Measurements from ENCODE around the gene SORCS2.

SORCS2 gene

DNA sequence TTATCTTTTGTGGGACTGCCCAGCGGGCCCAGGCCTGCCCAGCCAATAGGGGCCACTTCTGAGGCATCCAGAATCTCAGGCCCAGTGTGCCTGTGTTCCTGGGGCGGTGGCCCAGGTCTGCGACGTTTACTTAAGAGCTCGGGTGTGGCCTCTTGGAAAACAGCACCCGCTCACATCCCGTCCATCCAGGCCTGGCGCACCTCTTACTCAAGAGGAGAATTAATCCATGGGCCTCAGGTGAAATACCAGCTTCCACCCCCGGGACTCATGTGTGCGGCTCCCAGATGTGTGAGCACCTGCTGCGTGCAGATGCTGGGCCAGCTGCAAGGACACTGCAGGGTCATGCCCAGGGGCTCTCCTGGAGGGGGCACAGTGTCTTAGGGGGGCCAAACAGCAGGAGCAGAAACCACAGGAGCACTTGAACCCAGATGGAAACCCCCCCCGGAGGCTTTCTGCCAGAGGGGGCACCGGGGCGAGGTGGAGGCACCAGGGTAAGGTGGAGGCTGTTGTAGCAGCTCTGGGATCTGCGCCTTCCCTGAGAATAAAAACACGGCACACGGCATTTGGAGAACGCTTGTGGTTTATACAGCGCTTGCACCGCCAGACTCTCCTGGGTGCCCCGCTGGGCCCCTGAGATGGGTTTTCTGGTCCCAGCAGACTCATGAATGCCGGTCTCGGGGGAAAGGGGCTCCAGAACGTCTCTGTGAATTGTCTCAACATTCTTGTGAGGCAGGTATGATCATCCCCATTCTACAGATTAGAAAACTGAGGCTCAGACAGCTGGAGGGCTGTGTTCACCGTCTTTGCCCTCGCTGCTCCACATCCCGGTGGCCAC is 239.6 kb downstream of the SORCS2 start:
- H3K27ac Mint-ChIP-seq, result no peak overlapping the region
- H3K4me1 Mint-ChIP-seq, result no peaks in the 10 kb centered on the region
- no peaks in the 10 kb centered on the region for H3K9me3 Mint-ChIP-seq
- no peaks in the 10 kb centered on the region for H3K27me3 Mint-ChIP-seq
- ATAC-seq, result no peak
- H3K4me3 Mint-ChIP-seq, result no peak overlapping the region
- H3K36me3 Mint-ChIP-seq, result no peaks in the 10 kb centered on the region

DNA sequence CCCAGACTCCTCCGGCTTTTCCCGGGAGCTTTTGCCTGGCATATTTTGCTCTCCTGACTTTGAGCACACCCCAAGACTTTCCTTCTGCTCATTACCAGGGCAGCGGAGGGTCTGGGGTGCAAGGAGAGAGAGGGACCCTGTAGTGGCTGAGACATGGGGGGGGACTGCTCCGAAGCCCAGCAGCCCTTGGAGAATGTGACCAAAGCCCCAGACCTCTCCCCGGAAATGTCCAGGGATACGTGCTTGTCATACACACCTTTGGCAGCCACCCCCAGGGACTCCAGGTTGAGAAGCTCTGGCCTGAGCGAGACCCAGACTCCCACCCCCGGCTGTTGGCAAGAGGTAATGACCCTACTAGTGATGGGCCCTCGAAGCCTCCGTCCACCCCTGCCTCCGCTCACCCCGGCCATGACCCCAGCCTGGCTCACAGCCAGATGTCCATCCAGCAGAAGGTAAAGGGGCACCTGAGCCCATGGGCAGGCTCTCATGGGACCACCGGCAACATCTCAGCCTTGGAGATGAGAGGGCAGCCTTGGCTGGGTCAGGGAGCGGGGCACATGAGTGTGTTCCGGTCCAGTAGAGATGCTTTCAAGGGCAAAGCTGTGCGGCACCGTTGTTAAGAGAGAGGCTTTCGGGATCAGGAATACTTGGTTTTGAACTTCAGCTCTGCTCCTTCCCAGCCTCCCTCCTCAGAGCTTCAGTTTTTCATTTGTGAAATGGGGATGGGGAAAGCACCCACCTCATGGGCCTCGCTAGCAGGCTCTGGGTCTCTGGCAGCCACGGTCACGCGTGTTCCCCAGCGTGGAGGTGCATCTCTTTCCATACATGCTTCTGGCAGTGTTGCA is 240.4 kb downstream of the SORCS2 start:
- H3K9me3 Mint-ChIP-seq, result no peaks in the 10 kb centered on the region
- no peaks in the 10 kb centered on the region for H3K27me3 Mint-ChIP-seq
- H3K4me3 Mint-ChIP-seq, result no peak overlapping the region

DNA sequence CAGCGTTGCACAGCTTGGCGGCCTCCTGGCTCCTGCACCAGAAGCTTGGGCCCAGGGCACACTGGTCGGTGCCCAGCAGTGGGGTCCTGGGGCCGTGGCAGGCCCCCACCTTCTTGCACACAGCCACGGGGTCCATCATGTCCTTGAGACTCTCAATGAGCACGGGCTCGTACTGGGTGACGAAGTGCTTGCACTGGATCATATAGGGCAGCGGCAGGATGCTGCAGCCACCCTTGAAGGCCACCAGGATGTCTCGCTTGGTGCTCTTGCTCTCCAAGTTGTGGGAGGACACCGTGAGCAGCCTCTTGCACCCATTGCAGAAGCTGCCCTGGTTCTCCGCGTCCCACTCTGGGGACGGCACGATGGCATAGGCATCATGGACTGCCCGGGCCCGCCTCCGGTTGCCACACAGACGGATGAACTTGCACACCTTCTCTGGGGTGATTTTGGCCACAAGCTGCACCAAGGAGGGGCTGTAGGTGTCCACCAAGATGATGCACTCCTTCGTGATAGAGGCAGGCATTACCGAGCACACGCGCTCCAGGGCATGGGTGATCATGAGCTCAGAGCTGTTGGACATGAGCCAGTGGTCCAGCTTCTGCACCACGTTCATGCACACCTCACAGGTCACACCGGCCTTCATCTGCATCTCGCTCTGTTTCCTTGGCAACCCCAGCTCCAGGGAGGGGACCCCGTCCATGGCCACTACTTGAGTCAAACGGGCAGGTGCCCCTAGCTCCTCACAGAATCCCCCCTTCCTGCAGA is 241.2 kb downstream of the SORCS2 start:
- Mint-ChIP-seq H3K9me3 (no peaks in the 10 kb centered on the region), H3K4me3 (no peak overlapping the region), H3K27ac (no peak overlapping the region), H3K36me3 (no peaks in the 10 kb centered on the region), H3K4me1 (no peaks in the 10 kb centered on the region), H3K27me3 (no peaks in the 10 kb centered on the region)
- ATAC-seq, result no peak

More for the DNA sequence above, 240.4 kb downstream of the SORCS2 start:
- no peak overlapping the region for H3K27ac Mint-ChIP-seq
- ATAC-seq, result no peak
- no peaks in the 10 kb centered on the region for H3K4me1 Mint-ChIP-seq
- H3K36me3 Mint-ChIP-seq, result no peaks in the 10 kb centered on the region

DNA sequence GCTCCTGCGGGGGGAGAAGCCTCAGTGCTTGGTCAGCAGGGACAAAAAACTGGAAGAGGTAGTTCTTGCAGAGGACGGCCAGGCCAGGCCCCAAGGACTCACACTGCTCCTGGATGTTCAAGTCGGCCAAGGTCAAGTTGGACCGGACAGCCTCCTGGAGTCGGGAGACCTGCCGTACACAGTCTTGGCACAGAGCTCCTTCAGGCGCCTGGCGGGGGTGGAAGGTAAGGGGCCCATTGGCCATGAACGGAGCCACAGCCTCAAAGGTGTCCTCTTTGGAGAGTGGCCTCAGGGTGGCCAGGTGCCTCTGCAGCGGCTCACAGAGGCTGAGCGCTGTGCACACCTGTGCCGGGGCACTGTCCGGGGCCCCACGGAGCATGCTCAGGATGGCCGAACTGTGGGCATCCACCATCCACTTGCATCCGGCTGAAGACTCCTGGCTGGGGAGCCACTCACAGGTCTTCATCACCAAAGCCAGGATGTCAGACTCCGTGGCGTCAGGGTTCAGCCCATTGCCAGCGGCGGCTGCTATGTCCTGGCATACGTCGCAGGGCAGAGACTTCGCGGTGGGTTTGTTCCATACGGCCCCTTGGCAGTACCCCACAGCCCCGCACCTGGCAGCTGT is 241.9 kb downstream of the SORCS2 start:
- Mint-ChIP-seq H3K4me1 (no peaks in the 10 kb centered on the region), H3K27ac (no peak overlapping the region), H3K27me3 (no peaks in the 10 kb centered on the region), H3K36me3 (no peaks in the 10 kb centered on the region), H3K9me3 (no peaks in the 10 kb centered on the region), H3K4me3 (no peak overlapping the region)
- no peak for ATAC-seq

DNA sequence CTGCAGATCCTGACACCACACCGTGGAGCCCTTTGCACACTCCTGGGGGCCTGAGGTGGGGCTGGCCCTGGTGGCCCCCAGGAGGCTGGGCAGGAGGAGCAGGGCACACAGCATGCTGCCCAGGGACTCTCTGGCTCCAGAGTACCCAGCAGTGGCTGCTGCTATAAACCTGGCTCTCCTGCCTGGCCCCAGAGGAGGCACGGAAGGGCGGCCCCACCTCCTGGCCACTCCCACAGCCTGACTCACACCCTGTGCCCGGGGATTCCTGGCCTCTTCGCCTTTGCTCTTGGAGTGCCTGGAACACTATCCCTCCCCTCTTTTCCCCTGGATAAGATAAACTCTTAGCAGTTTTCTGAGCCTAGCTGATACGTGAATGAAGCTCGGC is 242.4 kb downstream of the SORCS2 start, which contains the start of gene PSAPL1:
Gene PSAPL1 (minus strand): TSS at position 165 of the 385 bp plus-strand sequence. CDS start 51 bp downstream, at position 114.
- Mint-ChIP-seq H3K9me3 (no peaks in the 10 kb centered on the region), H3K4me1 (no peaks in the 10 kb centered on the region), H3K36me3 (no peaks in the 10 kb centered on the region), H3K27me3 (no peaks in the 10 kb centered on the region), H3K27ac (no peak within 1 kb of the TSS), H3K4me3 (no peak within 1 kb of the TSS)
- ATAC-seq, result no peak

DNA sequence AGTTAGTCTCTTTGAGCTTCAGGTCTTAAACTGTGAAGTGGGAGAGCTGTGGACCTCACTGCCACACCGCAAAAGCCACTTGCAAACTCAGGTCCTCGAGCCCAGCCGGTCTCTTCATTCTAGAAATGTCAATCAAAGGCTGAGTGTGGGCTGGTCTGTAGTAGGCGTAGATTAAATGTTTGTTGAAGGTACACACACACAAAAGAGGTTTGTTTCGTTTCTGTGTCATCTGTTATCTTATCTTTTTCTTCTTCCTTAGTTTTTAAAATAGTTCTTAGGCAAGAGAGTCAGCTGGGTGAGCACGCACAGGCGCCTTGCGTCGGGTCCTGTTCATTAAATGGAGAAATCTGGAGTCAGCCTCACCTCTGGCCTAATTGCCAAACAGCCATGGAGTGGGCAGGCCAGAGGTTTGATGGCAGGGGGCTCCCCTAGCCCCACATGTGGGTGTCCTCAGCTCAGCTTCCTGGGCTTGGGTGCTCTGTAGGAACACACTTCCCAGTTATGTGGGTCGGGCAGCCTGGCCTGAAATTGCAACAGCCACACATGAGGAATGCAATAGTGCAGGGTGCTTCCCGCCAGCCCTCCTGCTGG is 243.2 kb downstream of the SORCS2 start:
- H3K4me3 Mint-ChIP-seq, result no peak overlapping the region

DNA sequence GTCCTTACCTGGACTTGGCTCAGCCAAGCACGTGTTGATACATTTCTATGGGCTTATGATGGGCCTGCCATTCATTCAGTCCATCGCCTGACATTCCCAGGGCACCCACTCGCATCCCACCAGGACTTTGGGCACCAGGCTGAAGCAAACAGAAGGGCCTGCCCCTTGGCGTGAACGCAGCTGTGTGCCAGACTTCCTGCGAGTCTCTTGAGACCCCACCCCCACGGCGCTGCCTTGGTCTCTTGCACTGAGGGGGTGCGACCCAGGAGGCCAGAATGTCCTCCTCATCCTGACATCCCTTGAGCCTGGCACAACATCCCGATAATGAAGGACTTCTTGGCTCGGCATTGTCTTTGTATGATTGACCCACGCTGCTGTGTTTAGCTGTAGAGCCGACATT is 243.9 kb downstream of the SORCS2 start:
- Mint-ChIP-seq H3K27me3 (no peaks in the 10 kb centered on the region), H3K27ac (no peak overlapping the region), H3K36me3 (no peaks in the 10 kb centered on the region), H3K4me3 (no peak overlapping the region), H3K9me3 (no peaks in the 10 kb centered on the region), H3K4me1 (no peaks in the 10 kb centered on the region)
- no peak for ATAC-seq

More for the DNA sequence above, 243.2 kb downstream of the SORCS2 start:
- Mint-ChIP-seq H3K9me3 (no peaks in the 10 kb centered on the region), H3K36me3 (no peaks in the 10 kb centered on the region), H3K27me3 (no peaks in the 10 kb centered on the region), H3K27ac (no peak overlapping the region), H3K4me1 (no peaks in the 10 kb centered on the region)
- ATAC-seq, result no peak

DNA sequence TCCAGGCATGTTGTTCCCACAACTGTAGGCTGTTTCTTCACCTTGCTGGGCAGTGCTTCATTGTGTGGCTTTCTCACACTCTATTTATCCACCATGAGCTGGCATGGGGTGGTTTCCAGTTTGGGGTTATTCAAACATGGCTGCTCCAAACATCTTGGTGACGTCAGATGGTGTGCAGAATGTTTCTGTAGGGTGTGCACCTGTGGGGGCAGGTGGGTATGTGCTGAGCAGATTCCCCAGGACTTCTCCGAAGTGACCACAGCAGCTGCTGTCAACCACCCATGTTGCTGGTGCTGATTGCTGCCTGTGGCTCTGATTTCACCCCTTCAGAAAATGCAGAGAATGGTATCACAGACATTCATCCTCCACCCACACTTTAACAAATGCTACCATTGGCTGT is 247.4 kb downstream of the SORCS2 start:
- H3K4me1 Mint-ChIP-seq, result no peaks in the 10 kb centered on the region
- peaks cover 10% of the 10 kb centered on the region for H3K27me3 Mint-ChIP-seq
- ATAC-seq, result no peak
- peaks cover 4% of the 10 kb centered on the region for H3K9me3 Mint-ChIP-seq
- H3K27ac Mint-ChIP-seq, result no peak overlapping the region
- no peak overlapping the region for H3K4me3 Mint-ChIP-seq
- H3K36me3 Mint-ChIP-seq, result no peaks in the 10 kb centered on the region

DNA sequence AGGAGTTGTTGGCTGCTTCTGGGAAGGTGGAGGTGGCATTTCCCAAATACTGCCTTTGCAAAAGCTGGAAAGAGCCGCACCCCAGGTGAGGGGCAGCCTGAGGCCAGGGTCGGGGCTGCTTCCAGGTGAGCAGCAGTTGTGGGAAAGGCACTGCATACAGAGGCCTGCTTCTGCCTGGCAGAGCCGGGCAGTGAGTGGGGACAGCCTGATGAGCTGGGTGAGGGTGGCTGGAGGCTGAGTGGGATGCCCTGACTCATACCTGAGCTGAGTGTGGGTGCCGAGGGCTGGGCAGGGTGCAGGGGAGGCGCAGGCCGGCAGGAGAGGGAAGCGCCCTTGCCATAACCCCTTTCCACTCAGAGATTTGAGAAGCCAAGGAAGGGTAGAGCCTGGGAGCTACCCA is 248.9 kb downstream of the SORCS2 start:
- Mint-ChIP-seq H3K36me3 (no peaks in the 10 kb centered on the region), H3K27me3 (peaks cover 19% of the 10 kb centered on the region), H3K4me3 (no peak overlapping the region), H3K9me3 (peaks cover 4% of the 10 kb centered on the region), H3K4me1 (no peaks in the 10 kb centered on the region), H3K27ac (no peak overlapping the region)
- ATAC-seq, result no peak

DNA sequence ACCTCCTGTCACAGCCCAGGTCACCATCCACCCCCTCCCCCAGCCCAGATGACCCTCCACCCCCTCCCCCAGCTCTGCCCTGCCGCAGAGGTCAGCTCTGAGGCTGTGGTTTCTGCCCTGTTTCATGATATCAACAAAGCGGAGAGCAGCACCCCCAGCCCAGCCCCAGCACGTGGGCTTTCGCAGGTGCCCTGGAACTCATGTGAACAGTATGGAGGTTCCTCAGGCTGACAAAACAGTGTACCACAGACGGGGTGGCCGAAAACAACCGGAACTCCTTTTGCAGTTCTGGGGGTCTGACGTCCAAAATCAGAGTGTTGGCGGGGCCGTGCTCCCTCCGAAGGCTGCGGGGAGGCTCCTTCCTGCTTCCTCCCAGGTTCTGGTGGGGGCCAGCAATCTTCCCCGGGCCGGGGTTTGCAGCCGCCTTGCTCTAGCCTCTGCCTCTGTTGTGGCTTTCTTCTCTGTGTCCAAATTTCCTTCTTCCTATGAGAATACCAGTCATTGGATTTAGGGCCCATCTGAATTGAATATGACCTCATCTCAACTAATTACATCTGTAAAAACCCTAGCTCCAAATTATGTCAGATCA is 250.3 kb downstream of the SORCS2 start:
- Mint-ChIP-seq H3K4me3 (no peak overlapping the region), H3K9me3 (peaks cover 4% of the 10 kb centered on the region), H3K4me1 (no peaks in the 10 kb centered on the region), H3K27me3 (peaks cover 19% of the 10 kb centered on the region), H3K36me3 (no peaks in the 10 kb centered on the region), H3K27ac (no peak overlapping the region)
- no peak for ATAC-seq

DNA sequence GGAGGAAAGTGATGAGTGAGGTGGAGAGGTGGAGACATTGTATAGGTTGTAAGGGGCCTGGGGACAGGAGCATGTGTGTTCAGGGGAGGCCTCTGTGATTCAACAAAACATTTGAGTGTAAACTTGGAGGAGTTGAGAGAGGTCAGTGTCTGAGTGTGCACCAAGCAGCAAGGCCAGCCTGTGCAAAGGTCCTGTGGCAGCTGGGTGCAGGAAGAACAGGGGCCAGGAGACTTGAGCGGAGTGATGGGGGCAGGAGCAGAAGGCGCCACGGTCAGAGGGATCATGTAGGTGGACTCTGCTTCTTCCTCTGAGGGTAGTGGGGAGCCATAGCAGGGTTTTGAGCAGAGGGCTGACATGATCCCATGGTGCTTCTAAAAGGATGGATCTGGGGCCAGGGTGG is 252.0 kb downstream of the SORCS2 start:
- H3K9me3 Mint-ChIP-seq, result peaks cover 7% of the 10 kb centered on the region
- H3K27ac Mint-ChIP-seq, result no peak overlapping the region
- H3K4me1 Mint-ChIP-seq, result no peaks in the 10 kb centered on the region
- H3K36me3 Mint-ChIP-seq, result no peaks in the 10 kb centered on the region
- no peak overlapping the region for H3K4me3 Mint-ChIP-seq
- peaks cover 19% of the 10 kb centered on the region for H3K27me3 Mint-ChIP-seq
- ATAC-seq, result no peak

DNA sequence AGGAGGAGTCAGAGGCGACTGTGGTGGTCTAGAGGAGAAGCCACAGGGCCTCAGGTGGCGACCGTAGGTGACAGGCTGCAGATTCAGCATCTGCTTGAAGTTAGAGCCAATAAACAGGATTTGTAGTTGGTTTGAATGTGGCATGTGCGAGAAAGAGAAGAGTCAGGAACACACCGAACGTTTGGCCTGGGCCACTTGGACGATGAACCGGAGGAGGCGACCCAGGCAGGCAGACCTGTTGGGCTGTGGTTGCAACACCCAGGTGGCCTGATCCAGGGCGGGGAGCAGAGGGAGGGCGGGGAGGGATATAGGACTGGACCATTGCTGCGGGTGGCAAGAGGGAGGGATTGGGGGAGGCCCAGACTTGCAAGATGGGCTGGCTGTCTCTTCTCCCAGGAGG is 252.4 kb downstream of the SORCS2 start:
- H3K9me3 Mint-ChIP-seq, result peaks cover 7% of the 10 kb centered on the region
- H3K4me1 Mint-ChIP-seq, result no peaks in the 10 kb centered on the region
- H3K27ac Mint-ChIP-seq, result no peak overlapping the region
- H3K27me3 Mint-ChIP-seq, result peaks cover 19% of the 10 kb centered on the region
- H3K36me3 Mint-ChIP-seq, result no peaks in the 10 kb centered on the region
- no peak for ATAC-seq
- H3K4me3 Mint-ChIP-seq, result no peak overlapping the region

DNA sequence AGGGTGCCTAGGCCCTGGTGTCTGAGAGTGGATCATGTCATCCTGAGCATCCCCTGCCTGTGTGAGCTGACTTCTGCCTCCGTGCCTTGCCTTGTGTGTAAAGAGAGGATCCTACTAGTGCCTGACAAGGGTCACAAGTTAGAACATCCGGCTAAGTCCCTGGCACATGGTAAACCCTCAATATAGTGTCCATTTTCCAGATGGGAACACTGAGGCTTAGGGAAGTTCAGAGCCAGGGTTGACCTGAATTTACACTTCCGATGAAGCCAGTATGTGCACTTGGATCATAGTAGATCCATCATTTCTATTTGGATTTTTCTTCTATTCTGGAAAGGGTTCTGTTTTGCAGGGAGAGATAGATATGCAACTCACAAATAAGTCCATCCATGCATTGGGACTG is 254.9 kb downstream of the SORCS2 start:
- Mint-ChIP-seq H3K36me3 (no peaks in the 10 kb centered on the region), H3K27me3 (peaks cover 19% of the 10 kb centered on the region)

DNA sequence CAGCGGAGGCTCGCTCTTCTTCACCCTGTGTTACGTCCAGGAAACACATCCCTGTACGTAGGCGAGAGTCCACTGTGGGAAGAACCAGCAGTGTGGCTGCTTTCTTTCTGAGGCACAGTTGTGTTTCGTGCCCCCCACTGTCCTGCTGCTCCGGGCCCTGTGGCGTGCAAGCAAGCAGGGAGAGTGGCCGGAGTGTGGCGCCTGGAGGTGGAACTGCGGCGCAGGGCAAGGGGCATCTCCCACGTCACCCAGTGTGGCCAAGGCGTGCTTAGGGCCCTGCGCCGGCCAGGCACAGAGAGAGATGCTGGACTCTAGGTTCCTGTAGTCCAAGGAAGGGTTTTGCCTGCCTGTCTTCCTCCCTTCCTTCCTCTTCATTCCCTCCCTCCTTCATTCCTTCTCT is 255.7 kb downstream of the SORCS2 start:
- Mint-ChIP-seq H3K27ac (no peak overlapping the region), H3K4me3 (no peak overlapping the region), H3K36me3 (no peaks in the 10 kb centered on the region), H3K27me3 (peaks cover 19% of the 10 kb centered on the region), H3K9me3 (peaks cover 7% of the 10 kb centered on the region), H3K4me1 (no peaks in the 10 kb centered on the region)
- no peak for ATAC-seq

More for the DNA sequence above, 254.9 kb downstream of the SORCS2 start:
- ATAC-seq, result no peak
- H3K9me3 Mint-ChIP-seq, result peaks cover 7% of the 10 kb centered on the region
- no peaks in the 10 kb centered on the region for H3K4me1 Mint-ChIP-seq
- no peak overlapping the region for H3K27ac Mint-ChIP-seq
- H3K4me3 Mint-ChIP-seq, result no peak overlapping the region
